GM19468 (cell line): ENCODE data around the gene CDK13.

Experiments
- ATAC-seq: cut with Tn5 transposase; IDR thresholded peaks from one replicate; pipeline ENCODE4 v1.9.1; 2021; ENCODE audit warnings: mild to moderate bottlenecking, moderate library complexity, moderate number of reproducible peaks; ENCODE audit not compliant: unreplicated experiment; ENCODE audit errors: extremely low read depth

Gene CDK13

GRCh38 chr7:40003597-40003996, 53.5 kb downstream of the CDK13 start:
- no peak for ATAC-seq

- no peak for ATAC-seq
Measured at GRCh38 chr7:40008223-40008815, 58.3 kb downstream of the CDK13 start.

- no peak for ATAC-seq
Measured at GRCh38 chr7:40009301-40009700, 59.2 kb downstream of the CDK13 start.

- ATAC-seq, result no peak
Measured at GRCh38 chr7:40014376-40014775, 64.3 kb downstream of the CDK13 start.

- ATAC-seq, result peak; percentile 85
Measured at GRCh38 chr7:40015790-40016296, 65.8 kb downstream of the CDK13 start.

GRCh38 chr7:40019558-40019957, 69.5 kb downstream of the CDK13 start:
- no peak for ATAC-seq

GRCh38 chr7:40024048-40024447, 74.0 kb downstream of the CDK13 start:
- no peak for ATAC-seq

GRCh38 chr7:40024841-40025240, 74.8 kb downstream of the CDK13 start:
- ATAC-seq, result no peak

- no peak for ATAC-seq
Measured at GRCh38 chr7:40027545-40027944, 77.5 kb downstream of the CDK13 start.

- ATAC-seq, result no peak
Measured at GRCh38 chr7:40033826-40034225, 83.8 kb downstream of the CDK13 start.

GRCh38 chr7:40041456-40041855, 91.4 kb downstream of the CDK13 start:
- no peak for ATAC-seq

- ATAC-seq, result no peak
Measured at GRCh38 chr7:40043164-40043563, 93.1 kb downstream of the CDK13 start.

GRCh38 chr7:40047661-40048060, 97.6 kb downstream of the CDK13 start:
- ATAC-seq, result no peak

GRCh38 chr7:40057292-40057691, 107.2 kb downstream of the CDK13 start:
- ATAC-seq, result no peak

- ATAC-seq, result no peak
Measured at GRCh38 chr7:40058026-40058425, 108.0 kb downstream of the CDK13 start.

GRCh38 chr7:40058636-40059035, 108.6 kb downstream of the CDK13 start:
- no peak for ATAC-seq

- ATAC-seq, result no peak
Measured at GRCh38 chr7:40059057-40059456, 109.0 kb downstream of the CDK13 start.

GRCh38 chr7:40072268-40072667, 122.2 kb downstream of the CDK13 start:
- no peak for ATAC-seq

GRCh38 chr7:40073239-40073638, 123.2 kb downstream of the CDK13 start:
- no peak for ATAC-seq

- no peak for ATAC-seq
Measured at GRCh38 chr7:40077849-40078248, 127.8 kb downstream of the CDK13 start.

- ATAC-seq, result no peak
Measured at GRCh38 chr7:40092182-40092581, 142.1 kb downstream of the CDK13 start.

- ATAC-seq, result no peak
Measured at GRCh38 chr7:40093631-40094350, 143.7 kb downstream of the CDK13 start.
